GM12878 (cell line): ENCODE measurements around the gene C14orf119. TPM values are rescaled to one million over a fixed set of nuclear protein-coding genes. Genes with fewer than 3 reads are reported as not detected.

ENCODE experiments used
- ATAC-seq: fragments of 200-7000 bp; cut with Tn5 transposase; 3 replicates; pipeline ENCODE4 v1.9.1; 2020; ENCODE audit warnings: mild to moderate bottlenecking, moderate library complexity
- BruUV-seq: library from RNA; stranded (reverse); fragments of 400-500 nt; replicated peaks from 2 replicates; lab custom pipeline; 2021; lab: Mats Ljungman, UMichigan
- CTCF ChIA-PET: fragments of 300-600 bp; sonication (Branson Sonifier 250); formaldehyde crosslinking; extraction: SDS; loops from one replicate; lab custom pipeline; 2021; ENCODE audit warnings: inconsistent platforms; lab: Yijun Ruan, JAX
- POLR2A ChIA-PET: fragments of 350-600 bp; formaldehyde crosslinking; extraction: SDS; loops from one replicate; lab custom pipeline; 2021; ENCODE audit warnings: inconsistent platforms; lab: Charles Lee
- RAD21 ChIA-PET: fragments of 300-600 bp; sonication (Branson Sonifier 250); formaldehyde crosslinking; loops from one replicate; lab custom pipeline; 2023; ENCODE audit warnings: antibody characterized with exemption; ENCODE audit not compliant: unreplicated experiment; lab: Charles Lee
- SMC1A ChIA-PET: fragments of 300-600 bp; sonication (Branson Sonifier 250); formaldehyde crosslinking; loops from one replicate; lab custom pipeline; 2023; ENCODE audit not compliant: unreplicated experiment, uncharacterized antibody; lab: Charles Lee
- DNase-seq: peaks from one replicate; pipeline ENCODE4 v3.0.0-alpha.2; 2011; ENCODE audit warnings: low read depth, low spot score
- FAIRE-seq: peaks from 3 replicates; lab custom pipeline; 2011; peaks lifted over from hg19 to GRCh38; lab: Jason Lieb, UNC
- H2AFZ ChIP-seq: 2 replicates; pipeline ENCODE4 v1.6.0; 2011; ENCODE audit warnings: low read depth, low read length, control low read depth; ENCODE audit not compliant: control insufficient read depth
- H3K27ac ChIP-seq: 2 replicates; pipeline ENCODE4 v1.5.1; 2011; ENCODE audit warnings: control low read depth; ENCODE audit not compliant: control insufficient read depth, insufficient read depth
- H3K27me3 ChIP-seq, 2 experiments: replicated peaks in 1 of 2; 2 replicates each; pipeline versions ENCODE4 v1.6.0 to v1.6.1; 2011; ENCODE audit warnings: low read length in 1 of 2; ENCODE audit not compliant: control insufficient read depth in 2 of 2, insufficient read depth in 2 of 2
- H3K36me3 ChIP-seq, 2 experiments: 2 replicates each; pipeline ENCODE4 v1.5.1; 2011; ENCODE audit warnings: low read length in 1 of 2; ENCODE audit not compliant: control insufficient read depth in 2 of 2, insufficient read depth in 2 of 2
- H3K4me1 ChIP-seq: 2 replicates; pipeline ENCODE4 v1.6.1; 2011; ENCODE audit warnings: mild to moderate bottlenecking, low read length, moderate library complexity, mixed read lengths; ENCODE audit not compliant: control insufficient read depth, insufficient read depth
- H3K4me2 ChIP-seq: 2 replicates; pipeline ENCODE4 v1.6.0; 2011; ENCODE audit warnings: control low read depth; ENCODE audit not compliant: control insufficient read depth, insufficient read depth
- H3K4me3 ChIP-seq: fragments of 200-600 bp; sonication (generic); 2 replicates; pipeline ENCODE4 v1.5.1; 2016
- H3K79me2 ChIP-seq: 2 replicates; pipeline ENCODE4 v1.6.0; 2011; ENCODE audit warnings: low read length; ENCODE audit not compliant: control insufficient read depth, insufficient read depth
- H3K9ac ChIP-seq: 2 replicates; pipeline ENCODE4 v1.8.0; 2011; ENCODE audit warnings: low read length, control low read depth, mixed read lengths; ENCODE audit not compliant: control insufficient read depth, insufficient read depth
- H3K9me3 ChIP-seq: replicated peaks from 3 replicates; pipeline ENCODE4 v1.5.1; 2011; ENCODE audit warnings: mild to moderate bottlenecking, low read length; ENCODE audit not compliant: control insufficient read depth, insufficient read depth
- H4K20me1 ChIP-seq: 2 replicates; pipeline ENCODE4 v1.6.0; 2011; ENCODE audit not compliant: control insufficient read depth, insufficient read depth
- ATF7 ChIP-seq: fragments of 450-650 bp; IDR thresholded peaks from 2 replicates; pipeline ENCODE4 v1.6.1; 2016; ENCODE audit warnings: low read depth, mild to moderate bottlenecking
- CREB1 ChIP-seq: IDR thresholded peaks from 2 replicates; pipeline ENCODE4 v1.6.1; 2012; ENCODE audit warnings: low read depth, mild to moderate bottlenecking, inconsistent platforms
- EZH2 ChIP-seq: IDR thresholded peaks from 2 replicates; pipeline ENCODE4 v1.6.1; 2012; ENCODE audit warnings: low read depth, mild to moderate bottlenecking, control low read depth, inconsistent platforms, low read length, borderline replicate concordance; ENCODE audit not compliant: control insufficient read depth
- JUNB ChIP-seq: IDR thresholded peaks from 2 replicates; pipeline ENCODE4 v1.6.1; 2016; ENCODE audit warnings: antibody characterized with exemption, mild to moderate bottlenecking
- NFYA ChIP-seq: IDR thresholded peaks from 2 replicates; pipeline ENCODE4 v1.6.1; 2011; ENCODE audit warnings: low read depth, mild to moderate bottlenecking, low read length, improper control_type of control experiment, borderline replicate concordance
- SMAD1 ChIP-seq: fragments of 450-650 bp; IDR thresholded peaks from 2 replicates; pipeline ENCODE4 v1.6.1; 2018; ENCODE audit warnings: mild to moderate bottlenecking, low read depth; ENCODE audit not compliant: partially characterized antibody
- SPI1 ChIP-seq: IDR thresholded peaks from 2 replicates; pipeline ENCODE4 v1.6.1; 2011; ENCODE audit warnings: low read depth, mild to moderate bottlenecking, low read length, moderate library complexity, borderline replicate concordance; ENCODE audit not compliant: insufficient read depth
- YBX1 ChIP-seq: fragments of 450-650 bp; IDR thresholded peaks from 2 replicates; pipeline ENCODE4 v1.6.1; 2016; ENCODE audit warnings: antibody characterized with exemption
- in situ Hi-C: fragments of 300-500 bp; cut with MboI; formaldehyde crosslinking; loops from 9 replicates; pipeline ENCODE4 v1.14.3; 2018; ENCODE audit warnings: mixed read lengths
- intact Hi-C: fragments of 100-400 bp; cut with micrococcal nuclease; formaldehyde crosslinking; loops from one replicate; pipeline ENCODE4 v1.14.2; 2022; ENCODE audit not compliant: unreplicated experiment
- polyA plus RNA-seq, 11 experiments: library from polyadenylated mRNA; depleted of rRNA in 4 of 11; unstranded in 6 of 11; stranded (reverse) in 5 of 11; fragments of >200 nt; fragmentation: Nextera tagmentation in 4 of 11; fragmentation: Illumina TruSeq in 1 of 11; extraction: Ambion mirVana in 4 of 11; extraction: Trizol in 1 of 11; gene quantifications; 1 replicate in 1 of 11; 2 replicates in 10 of 11; pipeline versions ENCODE4 v1.2.1 to v1.2.3, GENCODE V29; 2011 to 2016; ENCODE audit warnings: inconsistent platforms in 2 of 11, missing spikeins in 2 of 11, low read depth in 1 of 11
- total RNA-seq, 4 experiments: library from RNA; depleted of rRNA in 3 of 4; stranded (reverse); fragments of >200 nt in 3 of 4; fragmentation: Illumina TruSeq in 1 of 4; extraction: Trizol in 1 of 4; gene quantifications; 2 replicates each; pipeline versions ENCODE4 v1.2.1 to v1.2.3, GENCODE V29; 2013 to 2021
- TF ChIP-seq, protein P1 (sequence below): fragments of 450-650 bp; IDR thresholded peaks from 2 replicates; pipeline ENCODE4 v1.6.1; 2016; ENCODE audit warnings: mild to moderate bottlenecking, moderate library complexity, borderline replicate concordance
- TF ChIP-seq, protein P2 (sequence below): IDR thresholded peaks from 2 replicates; pipeline ENCODE4 v1.6.1; 2012; ENCODE audit warnings: improper control_type of control experiment, low read depth, low read length; ENCODE audit not compliant: insufficient replicate concordance
- TF ChIP-seq, protein P3 (sequence below): fragments of 450-650 bp; IDR thresholded peaks from 2 replicates; pipeline ENCODE4 v1.6.1; 2017; ENCODE audit warnings: mild to moderate bottlenecking, moderate library complexity

Gene C14orf119
- total and polyA plus RNA-seq, 10 of the 15 experiments (the other 5 are each of a cell fraction or from before 2014, with no cell fraction given) = 32.3 to 228 (median 57.6) TPM

DNA sequence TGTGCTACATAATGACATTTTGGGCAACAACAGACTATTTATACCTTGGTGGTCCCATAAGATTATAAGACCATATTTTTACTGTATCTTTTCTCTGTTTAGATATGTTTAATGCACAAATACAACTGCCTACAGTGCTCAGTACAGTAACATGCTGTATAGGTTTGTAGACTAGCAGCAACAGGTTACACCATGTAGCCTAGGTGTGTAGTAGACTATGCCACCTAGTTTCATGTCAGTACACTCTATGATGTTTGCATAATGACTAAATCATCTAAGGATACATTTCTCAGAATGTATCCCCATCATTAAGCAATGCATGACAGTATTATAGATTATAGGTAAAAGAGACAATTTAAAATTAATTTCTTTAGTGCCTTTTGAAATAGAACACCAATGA is 54.4 kb downstream of the C14orf119 start:
- H3K9me3 ChIP-seq = no peaks in the 10 kb centered on the region
- FAIRE-seq (no peak), ATAC-seq (no peak), DNase-seq (no peak)
- H3K79me2 ChIP-seq = no peaks in the 10 kb centered on the region
- H3K4me2 ChIP-seq = no peak overlapping the region
- H2AFZ ChIP-seq = no peak overlapping the region
- intact Hi-C loops = no loop called here
- peaks cover 0 to 2% of the 10 kb centered on the region in 2 experiments; a peak in 3 of 4 replicates for H3K27me3 ChIP-seq
- no peaks in the 10 kb centered on the region for H3K36me3 ChIP-seq
- RAD21 ChIA-PET = no interaction called here
- no peak overlapping the region for H3K27ac ChIP-seq
- no peak overlapping the region for H3K9ac ChIP-seq
- POLR2A ChIA-PET = no interaction called here
- H3K4me1 ChIP-seq = no peaks in the 10 kb centered on the region; the same call in 1 of the 2 replicates
- in situ Hi-C loops = no loop called here
- no peak overlapping the region for H3K4me3 ChIP-seq
- BruUV-seq = no TSS peak
- H4K20me1 ChIP-seq = no peaks in the 10 kb centered on the region; the same call in 1 of the 2 replicates
- CTCF ChIA-PET = interaction anchor here (0.7 to 1.4 kb wide), 2 partner anchors 29 to 409 kb away, joined by 3 read pairs; no protein-coding TSS in a partner anchor
- SMC1A ChIA-PET = no interaction called here
- no peak for TF ChIP-seq EZH2
- no peak for TF ChIP-seq SMAD1
- TF ChIP-seq SPI1 = no peak
- no peak for TF ChIP-seq CREB1
- no peak for TF ChIP-seq YBX1
- TF ChIP-seq, protein P1, sequence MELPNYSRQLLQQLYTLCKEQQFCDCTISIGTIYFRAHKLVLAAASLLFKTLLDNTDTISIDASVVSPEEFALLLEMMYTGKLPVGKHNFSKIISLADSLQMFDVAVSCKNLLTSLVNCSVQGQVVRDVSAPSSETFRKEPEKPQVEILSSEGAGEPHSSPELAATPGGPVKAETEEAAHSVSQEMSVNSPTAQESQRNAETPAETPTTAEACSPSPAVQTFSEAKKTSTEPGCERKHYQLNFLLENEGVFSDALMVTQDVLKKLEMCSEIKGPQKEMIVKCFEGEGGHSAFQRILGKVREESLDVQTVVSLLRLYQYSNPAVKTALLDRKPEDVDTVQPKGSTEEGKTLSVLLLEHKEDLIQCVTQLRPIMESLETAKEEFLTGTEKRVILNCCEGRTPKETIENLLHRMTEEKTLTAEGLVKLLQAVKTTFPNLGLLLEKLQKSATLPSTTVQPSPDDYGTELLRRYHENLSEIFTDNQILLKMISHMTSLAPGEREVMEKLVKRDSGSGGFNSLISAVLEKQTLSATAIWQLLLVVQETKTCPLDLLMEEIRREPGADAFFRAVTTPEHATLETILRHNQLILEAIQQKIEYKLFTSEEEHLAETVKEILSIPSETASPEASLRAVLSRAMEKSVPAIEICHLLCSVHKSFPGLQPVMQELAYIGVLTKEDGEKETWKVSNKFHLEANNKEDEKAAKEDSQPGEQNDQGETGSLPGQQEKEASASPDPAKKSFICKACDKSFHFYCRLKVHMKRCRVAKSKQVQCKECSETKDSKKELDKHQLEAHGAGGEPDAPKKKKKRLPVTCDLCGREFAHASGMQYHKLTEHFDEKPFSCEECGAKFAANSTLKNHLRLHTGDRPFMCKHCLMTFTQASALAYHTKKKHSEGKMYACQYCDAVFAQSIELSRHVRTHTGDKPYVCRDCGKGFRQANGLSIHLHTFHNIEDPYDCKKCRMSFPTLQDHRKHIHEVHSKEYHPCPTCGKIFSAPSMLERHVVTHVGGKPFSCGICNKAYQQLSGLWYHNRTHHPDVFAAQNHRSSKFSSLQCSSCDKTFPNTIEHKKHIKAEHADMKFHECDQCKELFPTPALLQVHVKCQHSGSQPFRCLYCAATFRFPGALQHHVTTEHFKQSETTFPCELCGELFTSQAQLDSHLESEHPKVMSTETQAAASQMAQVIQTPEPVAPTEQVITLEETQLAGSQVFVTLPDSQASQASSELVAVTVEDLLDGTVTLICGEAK = no peak
- TF ChIP-seq, protein P2, sequence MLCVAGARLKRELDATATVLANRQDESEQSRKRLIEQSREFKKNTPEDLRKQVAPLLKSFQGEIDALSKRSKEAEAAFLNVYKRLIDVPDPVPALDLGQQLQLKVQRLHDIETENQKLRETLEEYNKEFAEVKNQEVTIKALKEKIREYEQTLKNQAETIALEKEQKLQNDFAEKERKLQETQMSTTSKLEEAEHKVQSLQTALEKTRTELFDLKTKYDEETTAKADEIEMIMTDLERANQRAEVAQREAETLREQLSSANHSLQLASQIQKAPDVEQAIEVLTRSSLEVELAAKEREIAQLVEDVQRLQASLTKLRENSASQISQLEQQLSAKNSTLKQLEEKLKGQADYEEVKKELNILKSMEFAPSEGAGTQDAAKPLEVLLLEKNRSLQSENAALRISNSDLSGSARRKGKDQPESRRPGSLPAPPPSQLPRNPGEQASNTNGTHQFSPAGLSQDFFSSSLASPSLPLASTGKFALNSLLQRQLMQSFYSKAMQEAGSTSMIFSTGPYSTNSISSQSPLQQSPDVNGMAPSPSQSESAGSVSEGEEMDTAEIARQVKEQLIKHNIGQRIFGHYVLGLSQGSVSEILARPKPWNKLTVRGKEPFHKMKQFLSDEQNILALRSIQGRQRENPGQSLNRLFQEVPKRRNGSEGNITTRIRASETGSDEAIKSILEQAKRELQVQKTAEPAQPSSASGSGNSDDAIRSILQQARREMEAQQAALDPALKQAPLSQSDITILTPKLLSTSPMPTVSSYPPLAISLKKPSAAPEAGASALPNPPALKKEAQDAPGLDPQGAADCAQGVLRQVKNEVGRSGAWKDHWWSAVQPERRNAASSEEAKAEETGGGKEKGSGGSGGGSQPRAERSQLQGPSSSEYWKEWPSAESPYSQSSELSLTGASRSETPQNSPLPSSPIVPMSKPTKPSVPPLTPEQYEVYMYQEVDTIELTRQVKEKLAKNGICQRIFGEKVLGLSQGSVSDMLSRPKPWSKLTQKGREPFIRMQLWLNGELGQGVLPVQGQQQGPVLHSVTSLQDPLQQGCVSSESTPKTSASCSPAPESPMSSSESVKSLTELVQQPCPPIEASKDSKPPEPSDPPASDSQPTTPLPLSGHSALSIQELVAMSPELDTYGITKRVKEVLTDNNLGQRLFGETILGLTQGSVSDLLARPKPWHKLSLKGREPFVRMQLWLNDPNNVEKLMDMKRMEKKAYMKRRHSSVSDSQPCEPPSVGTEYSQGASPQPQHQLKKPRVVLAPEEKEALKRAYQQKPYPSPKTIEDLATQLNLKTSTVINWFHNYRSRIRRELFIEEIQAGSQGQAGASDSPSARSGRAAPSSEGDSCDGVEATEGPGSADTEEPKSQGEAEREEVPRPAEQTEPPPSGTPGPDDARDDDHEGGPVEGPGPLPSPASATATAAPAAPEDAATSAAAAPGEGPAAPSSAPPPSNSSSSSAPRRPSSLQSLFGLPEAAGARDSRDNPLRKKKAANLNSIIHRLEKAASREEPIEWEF = no peak
- no peak for TF ChIP-seq NFYA
- no peak for TF ChIP-seq JUNB
- no peak for TF ChIP-seq ATF7
- TF ChIP-seq, protein P3, sequence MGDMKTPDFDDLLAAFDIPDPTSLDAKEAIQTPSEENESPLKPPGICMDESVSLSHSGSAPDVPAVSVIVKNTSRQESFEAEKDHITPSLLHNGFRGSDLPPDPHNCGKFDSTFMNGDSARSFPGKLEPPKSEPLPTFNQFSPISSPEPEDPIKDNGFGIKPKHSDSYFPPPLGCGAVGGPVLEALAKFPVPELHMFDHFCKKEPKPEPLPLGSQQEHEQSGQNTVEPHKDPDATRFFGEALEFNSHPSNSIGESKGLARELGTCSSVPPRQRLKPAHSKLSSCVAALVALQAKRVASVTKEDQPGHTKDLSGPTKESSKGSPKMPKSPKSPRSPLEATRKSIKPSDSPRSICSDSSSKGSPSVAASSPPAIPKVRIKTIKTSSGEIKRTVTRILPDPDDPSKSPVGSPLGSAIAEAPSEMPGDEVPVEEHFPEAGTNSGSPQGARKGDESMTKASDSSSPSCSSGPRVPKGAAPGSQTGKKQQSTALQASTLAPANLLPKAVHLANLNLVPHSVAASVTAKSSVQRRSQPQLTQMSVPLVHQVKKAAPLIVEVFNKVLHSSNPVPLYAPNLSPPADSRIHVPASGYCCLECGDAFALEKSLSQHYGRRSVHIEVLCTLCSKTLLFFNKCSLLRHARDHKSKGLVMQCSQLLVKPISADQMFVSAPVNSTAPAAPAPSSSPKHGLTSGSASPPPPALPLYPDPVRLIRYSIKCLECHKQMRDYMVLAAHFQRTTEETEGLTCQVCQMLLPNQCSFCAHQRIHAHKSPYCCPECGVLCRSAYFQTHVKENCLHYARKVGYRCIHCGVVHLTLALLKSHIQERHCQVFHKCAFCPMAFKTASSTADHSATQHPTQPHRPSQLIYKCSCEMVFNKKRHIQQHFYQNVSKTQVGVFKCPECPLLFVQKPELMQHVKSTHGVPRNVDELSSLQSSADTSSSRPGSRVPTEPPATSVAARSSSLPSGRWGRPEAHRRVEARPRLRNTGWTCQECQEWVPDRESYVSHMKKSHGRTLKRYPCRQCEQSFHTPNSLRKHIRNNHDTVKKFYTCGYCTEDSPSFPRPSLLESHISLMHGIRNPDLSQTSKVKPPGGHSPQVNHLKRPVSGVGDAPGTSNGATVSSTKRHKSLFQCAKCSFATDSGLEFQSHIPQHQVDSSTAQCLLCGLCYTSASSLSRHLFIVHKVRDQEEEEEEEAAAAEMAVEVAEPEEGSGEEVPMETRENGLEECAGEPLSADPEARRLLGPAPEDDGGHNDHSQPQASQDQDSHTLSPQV = no peak
